ENCODE measurements around the gene METTL22.

DNA sequence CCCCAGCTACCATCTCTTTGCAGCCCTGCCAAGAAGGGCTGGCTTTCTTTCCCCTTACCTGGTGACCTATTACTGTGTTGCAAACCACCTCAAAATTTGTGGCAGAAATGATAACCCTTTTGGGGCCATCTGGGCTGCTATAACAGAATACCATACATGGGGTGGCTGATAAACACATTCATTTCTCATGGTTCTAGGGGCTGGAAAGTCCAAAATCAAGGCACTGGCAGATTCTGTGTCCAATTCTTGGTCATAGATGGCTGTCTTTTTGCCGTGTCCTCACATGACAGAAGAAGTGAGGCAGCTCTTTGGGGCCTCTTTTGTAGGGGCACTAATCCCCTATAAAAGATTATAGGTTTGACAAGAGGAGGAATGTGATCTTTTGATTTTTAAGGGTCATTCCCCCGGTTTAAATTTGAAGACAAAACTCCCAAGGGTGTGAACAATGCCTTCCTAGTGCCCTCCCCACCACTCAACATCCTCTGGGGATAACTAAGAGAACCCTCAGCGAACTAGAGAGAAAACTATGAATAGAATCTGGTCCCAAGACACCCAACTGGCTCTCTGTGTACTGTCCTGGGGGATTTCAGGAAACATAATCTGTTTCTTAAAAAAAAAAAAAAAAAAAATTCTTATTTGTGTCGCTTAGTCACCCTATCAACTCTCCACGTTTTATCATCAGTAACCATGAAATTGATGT lies 1.7 kb upstream of the METTL22 start:
- TF ChIP-seq, protein P1, sequence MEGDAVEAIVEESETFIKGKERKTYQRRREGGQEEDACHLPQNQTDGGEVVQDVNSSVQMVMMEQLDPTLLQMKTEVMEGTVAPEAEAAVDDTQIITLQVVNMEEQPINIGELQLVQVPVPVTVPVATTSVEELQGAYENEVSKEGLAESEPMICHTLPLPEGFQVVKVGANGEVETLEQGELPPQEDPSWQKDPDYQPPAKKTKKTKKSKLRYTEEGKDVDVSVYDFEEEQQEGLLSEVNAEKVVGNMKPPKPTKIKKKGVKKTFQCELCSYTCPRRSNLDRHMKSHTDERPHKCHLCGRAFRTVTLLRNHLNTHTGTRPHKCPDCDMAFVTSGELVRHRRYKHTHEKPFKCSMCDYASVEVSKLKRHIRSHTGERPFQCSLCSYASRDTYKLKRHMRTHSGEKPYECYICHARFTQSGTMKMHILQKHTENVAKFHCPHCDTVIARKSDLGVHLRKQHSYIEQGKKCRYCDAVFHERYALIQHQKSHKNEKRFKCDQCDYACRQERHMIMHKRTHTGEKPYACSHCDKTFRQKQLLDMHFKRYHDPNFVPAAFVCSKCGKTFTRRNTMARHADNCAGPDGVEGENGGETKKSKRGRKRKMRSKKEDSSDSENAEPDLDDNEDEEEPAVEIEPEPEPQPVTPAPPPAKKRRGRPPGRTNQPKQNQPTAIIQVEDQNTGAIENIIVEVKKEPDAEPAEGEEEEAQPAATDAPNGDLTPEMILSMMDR (IDR thresholded peaks at IDR 0.05), result no peak
- TF ChIP-seq POLR2A (IDR thresholded peaks at IDR 0.05), result no peak

All from prostate gland (tissue), 2 donors.